ENCODE data around the gene SELPLG. TPM values are rescaled to one million over a fixed set of nuclear protein-coding genes. Genes with fewer than 3 reads are reported as not detected.

The SELPLG gene
- total and polyA plus RNA-seq, 9 donors = 1.1 to 8.4 (median 2.9) TPM

DNA sequence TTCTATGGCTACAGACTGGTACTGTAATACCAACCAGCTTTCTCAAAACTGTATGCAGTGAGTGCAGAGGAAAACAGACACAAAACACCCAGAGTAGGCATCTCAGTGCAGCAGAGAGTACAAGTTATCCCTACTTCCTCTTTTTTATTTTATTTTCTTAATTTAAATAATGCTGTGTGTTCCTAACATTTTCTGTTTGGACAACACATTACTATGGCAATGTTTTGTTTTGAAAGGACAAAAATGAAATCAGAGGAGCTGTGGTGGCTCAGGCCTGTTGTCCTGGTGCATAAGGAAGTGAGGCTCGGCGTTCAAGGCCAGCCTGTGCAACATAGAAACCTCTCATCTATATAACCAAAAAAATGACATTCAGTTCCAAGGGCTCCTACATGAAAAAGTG lies 33.7 kb upstream of the SELPLG start:
- H3K4me3 ChIP-seq = no peak overlapping the region
- no peaks in the 10 kb centered on the region for H3K9me3 ChIP-seq
- peaks cover 6% of the 10 kb centered on the region for H3K4me1 ChIP-seq (ENCODE audit: insufficient read depth)
- no peaks in the 10 kb centered on the region for H3K36me3 ChIP-seq
- intact Hi-C loops (cut with DNase I) = loop anchor here (5.0 to 10.0 kb wide), 6 partner anchors 57 to 427 kb away; partner anchors contain the start of genes ALKBH2 (in 1 of the 4), CORO1C (in 1 of the 4), SSH1 (in 1 of the 4) and UNG (in 1 of the 4)
- H3K27ac ChIP-seq = no peak overlapping the region
- no peaks in the 10 kb centered on the region for H3K27me3 ChIP-seq
- 60 to 69% (median 60%) methylated on average over 2 of the region's 2 CpGs for WGBS, 3 donors
- DNase-seq = no peak
- TF ChIP-seq, protein P1, sequence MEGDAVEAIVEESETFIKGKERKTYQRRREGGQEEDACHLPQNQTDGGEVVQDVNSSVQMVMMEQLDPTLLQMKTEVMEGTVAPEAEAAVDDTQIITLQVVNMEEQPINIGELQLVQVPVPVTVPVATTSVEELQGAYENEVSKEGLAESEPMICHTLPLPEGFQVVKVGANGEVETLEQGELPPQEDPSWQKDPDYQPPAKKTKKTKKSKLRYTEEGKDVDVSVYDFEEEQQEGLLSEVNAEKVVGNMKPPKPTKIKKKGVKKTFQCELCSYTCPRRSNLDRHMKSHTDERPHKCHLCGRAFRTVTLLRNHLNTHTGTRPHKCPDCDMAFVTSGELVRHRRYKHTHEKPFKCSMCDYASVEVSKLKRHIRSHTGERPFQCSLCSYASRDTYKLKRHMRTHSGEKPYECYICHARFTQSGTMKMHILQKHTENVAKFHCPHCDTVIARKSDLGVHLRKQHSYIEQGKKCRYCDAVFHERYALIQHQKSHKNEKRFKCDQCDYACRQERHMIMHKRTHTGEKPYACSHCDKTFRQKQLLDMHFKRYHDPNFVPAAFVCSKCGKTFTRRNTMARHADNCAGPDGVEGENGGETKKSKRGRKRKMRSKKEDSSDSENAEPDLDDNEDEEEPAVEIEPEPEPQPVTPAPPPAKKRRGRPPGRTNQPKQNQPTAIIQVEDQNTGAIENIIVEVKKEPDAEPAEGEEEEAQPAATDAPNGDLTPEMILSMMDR (IDR thresholded peaks at IDR 0.05) = no peak
- no peak for TF ChIP-seq EP300 (IDR thresholded peaks at IDR 0.05)
- TF ChIP-seq POLR2A (IDR thresholded peaks at IDR 0.05) = no peak

- WGBS, 3 donors = 59 to 75% (median 67%) methylated on average over 3 of the region's 3 CpGs
- Histone ChIP-seq H3K27ac (no peak overlapping the region), H3K4me3 (no peak overlapping the region), H3K27me3 (no peaks in the 10 kb centered on the region), H3K4me1 (ENCODE audit: insufficient read depth) (peaks cover 6% of the 10 kb centered on the region), H3K36me3 (no peaks in the 10 kb centered on the region), H3K9me3 (no peaks in the 10 kb centered on the region)
- intact Hi-C loops (cut with DNase I) = loop anchor here (5.0 to 10.0 kb wide), 6 partner anchors 58 to 428 kb away; partner anchors contain the start of genes ALKBH2 (in 1 of the 4), CORO1C (in 1 of the 4), SSH1 (in 1 of the 4) and UNG (in 1 of the 4)
- peak in 1 of 5 donors; percentile 35 for DNase-seq
- no peak for TF ChIP-seq POLR2A (IDR thresholded peaks at IDR 0.05)
- TF ChIP-seq, protein P1 (IDR thresholded peaks at IDR 0.05) = no peak
- no peak for TF ChIP-seq EP300 (IDR thresholded peaks at IDR 0.05)
These were observed 32.7 kb upstream of the SELPLG start for GRCh38 chr12:108666401-108666881.

DNA sequence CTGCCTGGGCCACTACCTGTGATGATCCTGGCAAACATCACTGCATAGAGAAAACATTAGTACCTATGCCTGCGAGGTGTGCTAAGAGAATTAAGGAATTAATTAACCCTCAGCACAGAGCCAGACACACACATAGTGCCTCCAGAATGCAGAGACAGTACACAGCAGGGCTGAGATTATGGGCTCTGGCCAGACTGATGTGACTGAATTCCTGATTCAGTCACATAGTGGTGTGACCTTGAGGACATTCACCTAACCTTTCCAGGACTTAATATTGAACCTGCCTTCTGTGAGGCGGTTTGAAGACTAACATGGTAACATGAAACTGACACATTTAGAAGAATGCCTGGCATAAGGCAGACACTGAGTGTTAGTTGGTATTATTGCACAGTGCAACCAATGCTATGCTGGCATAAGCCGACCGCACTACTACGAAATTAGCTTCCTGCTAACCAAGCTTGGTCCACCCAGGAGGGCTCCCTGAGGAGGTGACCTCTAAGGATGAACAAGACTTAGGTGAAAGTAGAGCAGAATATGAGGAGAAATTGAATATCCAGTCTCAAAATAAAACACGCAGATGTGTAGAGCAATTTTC lies 32.0 kb upstream of the SELPLG start:
- DNase-seq = no peak
- peaks cover 6% of the 10 kb centered on the region for H3K4me1 ChIP-seq (ENCODE audit: insufficient read depth)
- peak overlapping the region in 1 of 2 donors; percentile 31 for H3K27ac ChIP-seq
- TF ChIP-seq, protein P1 (IDR thresholded peaks at IDR 0.05) = no peak
- no peaks in the 10 kb centered on the region for H3K36me3 ChIP-seq
- intact Hi-C loops (cut with DNase I) = loop anchor here (2.0 to 10.0 kb wide), 8 partner anchors 59 to 429 kb away; partner anchors contain the start of genes ALKBH2 (in 1 of the 4), CORO1C (in 1 of the 4), SSH1 (in 1 of the 4) and UNG (in 1 of the 4)
- WGBS, 3 donors = 87 to 91% (median 91%) methylated on average over 6 of the region's 6 CpGs
- H3K4me3 ChIP-seq = no peak overlapping the region
- no peaks in the 10 kb centered on the region for H3K27me3 ChIP-seq
- no peaks in the 10 kb centered on the region for H3K9me3 ChIP-seq

DNA sequence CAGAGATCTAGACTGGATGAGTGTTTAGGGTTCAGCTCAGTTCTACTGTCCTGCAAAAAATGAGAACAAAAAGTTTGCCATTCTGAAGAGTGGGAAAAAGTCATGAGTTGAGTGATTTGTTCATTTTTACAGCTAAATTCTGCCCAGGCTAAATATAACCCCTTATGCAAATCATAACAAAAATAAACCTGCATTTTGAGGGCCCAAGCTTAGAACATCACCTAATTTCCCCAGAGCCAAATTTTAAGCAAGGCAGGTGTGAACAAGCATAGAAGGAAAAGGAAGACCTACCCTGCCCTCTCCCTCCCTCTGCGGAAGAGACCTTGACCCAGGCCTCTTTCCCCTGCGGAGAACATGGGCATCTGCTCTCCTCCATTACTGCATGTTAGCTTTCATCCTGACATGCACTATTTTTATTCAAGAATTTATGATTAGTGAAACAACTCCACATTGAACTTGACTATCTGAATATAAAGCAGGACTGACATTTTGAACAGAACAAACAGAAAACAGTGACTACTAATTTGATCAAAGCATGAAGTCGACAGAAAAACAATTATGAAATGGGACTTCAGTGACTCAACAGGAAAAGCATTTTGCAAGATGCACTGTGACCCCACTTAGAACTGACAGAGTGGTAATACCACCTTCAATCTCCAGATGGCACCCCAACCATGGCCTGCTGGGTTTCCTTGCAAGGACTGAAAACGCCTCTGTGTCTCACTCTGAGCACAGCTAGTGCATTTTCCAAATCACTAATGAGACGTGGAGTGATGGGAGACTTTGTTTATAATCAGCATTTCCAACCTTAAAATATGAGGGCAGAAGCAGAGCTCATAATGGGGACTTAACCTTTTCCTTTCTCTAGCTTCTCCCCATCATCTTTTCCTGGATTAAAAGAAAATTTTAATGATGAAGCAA lies 30.9 kb upstream of the SELPLG start:
- TF ChIP-seq, protein P1 (IDR thresholded peaks at IDR 0.05) = peak; percentile 84 to 97 (median 95)
- TF ChIP-seq POLR2A (IDR thresholded peaks at IDR 0.05) (no peak), EP300 (IDR thresholded peaks at IDR 0.05) (no peak)
- H3K27ac ChIP-seq = peak overlapping the region; percentile 35 to 42
- H3K9me3 ChIP-seq = no peaks in the 10 kb centered on the region
- peak; percentile 77 to 94 (median 78) for DNase-seq
- 1 to 3% (median 1%) methylated on average over 5 of the region's 5 CpGs for WGBS, 3 donors
- H3K4me1 ChIP-seq (ENCODE audit: insufficient read depth) = peaks cover 6% of the 10 kb centered on the region
- H3K36me3 ChIP-seq = no peaks in the 10 kb centered on the region
- intact Hi-C loops (cut with DNase I) = loop anchor here (2.0 to 10.0 kb wide), 8 partner anchors 60 to 430 kb away; partner anchors contain the start of genes ALKBH2 (in 1 of the 4), CORO1C (in 1 of the 4), SSH1 (in 1 of the 4) and UNG (in 1 of the 4)
- no peak overlapping the region for H3K4me3 ChIP-seq
- H3K27me3 ChIP-seq = no peaks in the 10 kb centered on the region

Measured in ovary (tissue), 9 donors.